ENCODE measurements around the gene TBX15. TPM values are rescaled to one million over a fixed set of nuclear protein-coding genes. Genes with fewer than 3 reads are reported as not detected.

TBX15 gene
- total and polyA plus RNA-seq, 9 of the 15 experiments (the other 6 are each of a cell fraction or from before 2014, with no cell fraction given), result 0.03 to 3.4 (median 2.3) TPM

- TF ChIP-seq UBTF (IDR thresholded peaks at IDR 0.05; ENCODE audit: borderline replicate concordance in 1 of 2, low read depth in 2 of 2, low read length in 2 of 2), result peak; percentile 33 to 38; a peak in 2 of 4 replicates
- TF ChIP-seq, protein P1, sequence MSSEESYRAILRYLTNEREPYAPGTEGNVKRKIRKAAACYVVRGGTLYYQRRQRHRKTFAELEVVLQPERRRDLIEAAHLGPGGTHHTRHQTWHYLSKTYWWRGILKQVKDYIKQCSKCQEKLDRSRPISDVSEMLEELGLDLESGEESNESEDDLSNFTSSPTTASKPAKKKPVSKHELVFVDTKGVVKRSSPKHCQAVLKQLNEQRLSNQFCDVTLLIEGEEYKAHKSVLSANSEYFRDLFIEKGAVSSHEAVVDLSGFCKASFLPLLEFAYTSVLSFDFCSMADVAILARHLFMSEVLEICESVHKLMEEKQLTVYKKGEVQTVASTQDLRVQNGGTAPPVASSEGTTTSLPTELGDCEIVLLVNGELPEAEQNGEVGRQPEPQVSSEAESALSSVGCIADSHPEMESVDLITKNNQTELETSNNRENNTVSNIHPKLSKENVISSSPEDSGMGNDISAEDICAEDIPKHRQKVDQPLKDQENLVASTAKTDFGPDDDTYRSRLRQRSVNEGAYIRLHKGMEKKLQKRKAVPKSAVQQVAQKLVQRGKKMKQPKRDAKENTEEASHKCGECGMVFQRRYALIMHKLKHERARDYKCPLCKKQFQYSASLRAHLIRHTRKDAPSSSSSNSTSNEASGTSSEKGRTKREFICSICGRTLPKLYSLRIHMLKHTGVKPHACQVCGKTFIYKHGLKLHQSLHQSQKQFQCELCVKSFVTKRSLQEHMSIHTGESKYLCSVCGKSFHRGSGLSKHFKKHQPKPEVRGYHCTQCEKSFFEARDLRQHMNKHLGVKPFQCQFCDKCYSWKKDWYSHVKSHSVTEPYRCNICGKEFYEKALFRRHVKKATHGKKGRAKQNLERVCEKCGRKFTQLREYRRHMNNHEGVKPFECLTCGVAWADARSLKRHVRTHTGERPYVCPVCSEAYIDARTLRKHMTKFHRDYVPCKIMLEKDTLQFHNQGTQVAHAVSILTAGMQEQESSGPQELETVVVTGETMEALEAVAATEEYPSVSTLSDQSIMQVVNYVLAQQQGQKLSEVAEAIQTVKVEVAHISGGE (CRISPR knock-in tag; IDR thresholded peaks at IDR 0.05), result 0 out of 6 replicates have a peak, but pooled peaks of 1 of the 3 experiments have one; percentile 31
- TF ChIP-seq GATA2 (CRISPR knock-in tag; IDR thresholded peaks at IDR 0.05), result no peak
- peak in 1 of 2 experiments; percentile 25 for TF ChIP-seq E2F6 (IDR thresholded peaks at IDR 0.05; ENCODE audit: borderline replicate concordance in 1 of 2, extremely low read depth in 1 of 2, insufficient read depth in 1 of 2, insufficient read length in 1 of 2, low read depth in 1 of 2, low read length in 1 of 2, poor library complexity in 1 of 2, severe bottlenecking in 1 of 2)
- TF ChIP-seq, protein P2, sequence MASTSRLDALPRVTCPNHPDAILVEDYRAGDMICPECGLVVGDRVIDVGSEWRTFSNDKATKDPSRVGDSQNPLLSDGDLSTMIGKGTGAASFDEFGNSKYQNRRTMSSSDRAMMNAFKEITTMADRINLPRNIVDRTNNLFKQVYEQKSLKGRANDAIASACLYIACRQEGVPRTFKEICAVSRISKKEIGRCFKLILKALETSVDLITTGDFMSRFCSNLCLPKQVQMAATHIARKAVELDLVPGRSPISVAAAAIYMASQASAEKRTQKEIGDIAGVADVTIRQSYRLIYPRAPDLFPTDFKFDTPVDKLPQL (IDR thresholded peaks at IDR 0.05; ENCODE audit: extremely low read depth, insufficient read length), result no peak
- no peak for TF ChIP-seq MITF (IDR thresholded peaks at IDR 0.05)
- no peak for TF ChIP-seq ZNF232 (CRISPR knock-in tag; IDR thresholded peaks at IDR 0.05)
- no peak for TF ChIP-seq POLR2AphosphoS5 (IDR thresholded peaks at IDR 0.05; ENCODE audit: control insufficient read depth, insufficient read depth, low read depth, low read length)
- no peak for TF ChIP-seq SLC30A9 (CRISPR knock-in tag; IDR thresholded peaks at IDR 0.05)
- no peak for TF ChIP-seq FOXK2 (conservative IDR thresholded peaks at IDR 0.05 in 1 of 2, IDR thresholded peaks at IDR 0.05 in 1 of 2; ENCODE audit: low read depth in 2 of 2)
- TF ChIP-seq ZNF785 (CRISPR knock-in tag; IDR thresholded peaks at IDR 0.05), result no peak
- no peak for TF ChIP-seq PKNOX1 (IDR thresholded peaks at IDR 0.05)
- peak; percentile 35; the same call in 1 of the 2 replicates for TF ChIP-seq ERF (CRISPR knock-in tag; IDR thresholded peaks at IDR 0.05)
- TF ChIP-seq DIDO1 (tag; IDR thresholded peaks at IDR 0.05; ENCODE audit: low read depth), result no peak
- no peak for TF ChIP-seq ZNF384 (IDR thresholded peaks at IDR 0.05; ENCODE audit: low read depth, low read length)
Measured at GRCh38 chr1:118987468-118988185, 516 bp downstream of the TBX15 start (continued).
